ENCODE measurements around the gene KLHL7. TPM values are rescaled to one million over a fixed set of nuclear protein-coding genes. Genes with fewer than 3 reads are reported as not detected.

KLHL7 gene
- total RNA-seq, 1 experiment from 2014 or later, result 43.8 TPM

DNA sequence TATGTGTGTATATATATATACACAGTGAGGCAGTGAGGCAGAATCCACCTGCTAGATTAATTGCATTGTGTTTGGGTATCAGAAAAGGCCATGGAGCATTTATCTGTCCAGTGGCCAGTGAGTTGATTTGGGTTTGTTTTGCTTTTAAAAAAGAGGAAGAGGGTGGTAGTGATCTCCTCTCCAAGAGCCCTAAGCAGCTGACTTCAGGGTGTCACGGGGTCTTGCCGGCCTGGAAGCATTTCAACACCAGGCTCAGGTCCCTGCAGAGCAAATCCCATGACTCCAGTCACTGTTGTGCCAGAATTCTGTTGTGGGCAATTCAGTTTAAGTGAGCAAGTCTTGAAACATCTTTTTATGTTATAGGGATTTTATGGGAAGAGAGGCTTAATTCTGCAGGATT is 110.4 kb downstream of the KLHL7 start:
- CTCF ChIA-PET, result no interaction called here
- no peak overlapping the region for H3K27ac ChIP-seq (ENCODE audit: low read depth, low read length, poor library complexity, severe bottlenecking)
- intact Hi-C loops (cut with micrococcal nuclease; ENCODE audit: unreplicated experiment), result no loop called here
- DNase-seq (ENCODE audit: low spot score), result no peak
- no peak overlapping the region for H3K4me3 ChIP-seq (ENCODE audit: low read depth, low read length, poor library complexity, severe bottlenecking)
- no peaks in the 10 kb centered on the region for H3K4me1 ChIP-seq (ENCODE audit: insufficient read depth, low read length, poor library complexity, severe bottlenecking)
- no peaks in the 10 kb centered on the region for H3K9me3 ChIP-seq (ENCODE audit: low read depth, low read length, poor library complexity, severe bottlenecking)
- TF ChIP-seq EZH2 (IDR thresholded peaks at IDR 0.05; ENCODE audit: borderline replicate concordance, low read depth, low read length, poor library complexity, severe bottlenecking), result no peak
- TF ChIP-seq, protein P1, sequence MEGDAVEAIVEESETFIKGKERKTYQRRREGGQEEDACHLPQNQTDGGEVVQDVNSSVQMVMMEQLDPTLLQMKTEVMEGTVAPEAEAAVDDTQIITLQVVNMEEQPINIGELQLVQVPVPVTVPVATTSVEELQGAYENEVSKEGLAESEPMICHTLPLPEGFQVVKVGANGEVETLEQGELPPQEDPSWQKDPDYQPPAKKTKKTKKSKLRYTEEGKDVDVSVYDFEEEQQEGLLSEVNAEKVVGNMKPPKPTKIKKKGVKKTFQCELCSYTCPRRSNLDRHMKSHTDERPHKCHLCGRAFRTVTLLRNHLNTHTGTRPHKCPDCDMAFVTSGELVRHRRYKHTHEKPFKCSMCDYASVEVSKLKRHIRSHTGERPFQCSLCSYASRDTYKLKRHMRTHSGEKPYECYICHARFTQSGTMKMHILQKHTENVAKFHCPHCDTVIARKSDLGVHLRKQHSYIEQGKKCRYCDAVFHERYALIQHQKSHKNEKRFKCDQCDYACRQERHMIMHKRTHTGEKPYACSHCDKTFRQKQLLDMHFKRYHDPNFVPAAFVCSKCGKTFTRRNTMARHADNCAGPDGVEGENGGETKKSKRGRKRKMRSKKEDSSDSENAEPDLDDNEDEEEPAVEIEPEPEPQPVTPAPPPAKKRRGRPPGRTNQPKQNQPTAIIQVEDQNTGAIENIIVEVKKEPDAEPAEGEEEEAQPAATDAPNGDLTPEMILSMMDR (conservative IDR thresholded peaks at IDR 0.05; ENCODE audit: low read depth, low read length), result no peak
- H3K27me3 ChIP-seq (replicated peaks; ENCODE audit: insufficient read depth, low read depth, low read length, poor library complexity), result no peaks in the 10 kb centered on the region
- no TSS peak for BruUV-seq (replicated peaks)
- no peaks in the 10 kb centered on the region for H3K36me3 ChIP-seq (ENCODE audit: insufficient read depth, low read length, poor library complexity, severe bottlenecking)
- POLR2A ChIA-PET (ENCODE audit: low non-redundant PET), result no interaction called here

- Histone ChIP-seq H3K4me3 (ENCODE audit: low read depth, low read length, poor library complexity, severe bottlenecking) (no peak overlapping the region), H3K27me3 (replicated peaks; ENCODE audit: insufficient read depth, low read depth, low read length, poor library complexity) (no peaks in the 10 kb centered on the region), H3K27ac (ENCODE audit: low read depth, low read length, poor library complexity, severe bottlenecking) (no peak overlapping the region), H3K4me1 (ENCODE audit: insufficient read depth, low read length, poor library complexity, severe bottlenecking) (no peaks in the 10 kb centered on the region), H3K9me3 (ENCODE audit: low read depth, low read length, poor library complexity, severe bottlenecking) (no peaks in the 10 kb centered on the region), H3K36me3 (ENCODE audit: insufficient read depth, low read length, poor library complexity, severe bottlenecking) (no peaks in the 10 kb centered on the region)
- intact Hi-C loops (cut with micrococcal nuclease; ENCODE audit: unreplicated experiment), result no loop called here
- ChIA-PET POLR2A (ENCODE audit: low non-redundant PET) (no interaction called here), CTCF (no interaction called here)
- no TSS peak for BruUV-seq (replicated peaks)
- no peak for DNase-seq (ENCODE audit: low spot score)
- no peak for TF ChIP-seq EZH2 (IDR thresholded peaks at IDR 0.05; ENCODE audit: borderline replicate concordance, low read depth, low read length, poor library complexity, severe bottlenecking)
- TF ChIP-seq, protein P1 (conservative IDR thresholded peaks at IDR 0.05; ENCODE audit: low read depth, low read length), result no peak
These were observed 112.6 kb downstream of the KLHL7 start for GRCh38 chr7:23218196-23218595.

GRCh38 chr7:23220690-23221305 is 115.2 kb downstream of the KLHL7 start:
- Histone ChIP-seq H3K4me1 (ENCODE audit: insufficient read depth, low read length, poor library complexity, severe bottlenecking) (no peaks in the 10 kb centered on the region), H3K4me3 (ENCODE audit: low read depth, low read length, poor library complexity, severe bottlenecking) (no peak overlapping the region), H3K9me3 (ENCODE audit: low read depth, low read length, poor library complexity, severe bottlenecking) (no peaks in the 10 kb centered on the region), H3K27ac (ENCODE audit: low read depth, low read length, poor library complexity, severe bottlenecking) (no peak overlapping the region), H3K36me3 (ENCODE audit: insufficient read depth, low read length, poor library complexity, severe bottlenecking) (no peaks in the 10 kb centered on the region), H3K27me3 (replicated peaks; ENCODE audit: insufficient read depth, low read depth, low read length, poor library complexity) (no peaks in the 10 kb centered on the region)
- POLR2A ChIA-PET (ENCODE audit: low non-redundant PET), result interaction anchor here (0.6 kb wide), 1 partner anchor 1490 kb away, joined by 3 read pairs; no protein-coding TSS in a partner anchor
- no peak for DNase-seq (ENCODE audit: low spot score)
- intact Hi-C loops (cut with micrococcal nuclease; ENCODE audit: unreplicated experiment), result no loop called here
- BruUV-seq (replicated peaks), result no TSS peak
- CTCF ChIA-PET, result no interaction called here
- TF ChIP-seq, protein P1 (conservative IDR thresholded peaks at IDR 0.05; ENCODE audit: low read depth, low read length), result no peak
- TF ChIP-seq EZH2 (IDR thresholded peaks at IDR 0.05; ENCODE audit: borderline replicate concordance, low read depth, low read length, poor library complexity, severe bottlenecking), result no peak
